ENCODE measurements around the gene CHSY1.

The CHSY1 gene

DNA sequence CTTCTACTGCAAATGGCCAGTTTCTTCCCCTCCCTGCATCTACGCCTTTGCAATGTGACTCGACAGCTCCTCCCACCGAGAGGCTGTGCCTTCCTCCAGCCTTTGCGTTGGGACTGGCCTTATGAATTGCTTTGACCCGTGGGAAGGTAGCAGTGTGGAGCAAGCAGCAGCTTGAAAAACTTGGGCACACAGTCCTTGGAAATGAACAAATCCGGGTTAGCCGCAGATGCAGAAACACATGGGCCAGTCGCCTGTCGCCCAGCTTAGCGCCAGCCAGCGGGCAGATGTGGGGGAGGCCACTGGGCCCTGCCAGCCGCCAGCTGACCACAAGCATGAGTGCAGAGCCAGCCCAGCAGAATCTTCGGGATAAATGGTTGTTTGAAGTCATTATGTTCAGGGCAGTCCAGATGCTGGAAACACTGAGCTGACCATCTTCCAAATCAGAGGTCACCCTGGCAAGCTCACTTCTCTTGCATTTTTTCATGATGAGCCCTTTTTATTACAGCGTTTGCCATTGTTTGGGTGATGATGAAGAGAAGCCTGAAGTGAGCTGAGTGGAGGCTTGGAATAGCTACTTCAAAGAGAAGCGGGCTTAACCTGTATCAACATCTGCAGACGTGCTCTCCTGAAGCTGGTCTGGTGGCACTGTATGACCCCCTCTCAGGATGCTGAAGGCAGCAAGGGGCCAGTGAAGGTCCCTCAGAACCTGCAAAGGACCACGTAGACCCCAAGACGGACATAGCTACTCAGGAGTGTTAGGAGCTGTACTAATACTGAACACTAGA lies 15.7 kb upstream of the CHSY1 start:
- DNase-seq (ENCODE audit: low spot score): no peak

DNA sequence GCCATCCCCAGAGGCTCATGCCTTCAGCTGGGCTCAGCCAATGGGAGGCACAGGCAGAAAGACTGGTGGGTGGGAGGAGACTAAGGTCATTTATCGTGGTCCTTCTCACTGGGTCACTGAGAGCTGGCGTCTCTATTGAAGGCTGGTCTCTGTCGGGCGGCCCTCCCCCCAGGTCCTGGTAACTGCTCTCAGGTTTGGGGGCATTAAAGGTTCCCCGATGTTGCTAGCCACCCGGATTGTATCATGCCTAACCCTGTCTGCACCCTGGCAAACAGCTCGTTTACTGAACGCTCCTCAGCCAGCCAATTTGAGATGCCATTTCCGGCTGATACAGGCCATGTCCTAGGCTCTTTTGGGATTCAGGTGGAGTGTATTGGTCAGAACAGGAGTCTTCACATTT lies 14.9 kb upstream of the CHSY1 start:
- DNase-seq (ENCODE audit: low spot score): no peak

DNA sequence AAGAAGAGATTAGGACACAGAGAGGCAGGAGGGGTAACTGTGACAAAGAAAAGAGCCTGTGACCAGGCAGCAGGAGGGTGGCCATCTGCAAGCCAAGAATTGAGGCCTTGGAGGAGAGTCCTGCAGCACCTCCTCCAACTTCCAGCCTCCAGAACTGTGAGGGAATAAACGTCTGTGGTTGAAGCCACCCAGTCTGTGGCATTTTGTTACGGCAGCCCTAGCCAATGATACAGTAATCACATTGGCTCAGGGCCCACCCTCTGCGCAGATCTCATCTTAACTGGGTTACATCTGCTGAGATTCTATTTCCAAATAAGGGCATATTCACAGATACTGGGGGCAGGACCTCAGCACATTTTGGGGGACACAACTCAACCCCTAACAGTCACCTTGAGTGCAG lies 14.2 kb upstream of the CHSY1 start:
- DNase-seq (ENCODE audit: low spot score): no peak

DNA sequence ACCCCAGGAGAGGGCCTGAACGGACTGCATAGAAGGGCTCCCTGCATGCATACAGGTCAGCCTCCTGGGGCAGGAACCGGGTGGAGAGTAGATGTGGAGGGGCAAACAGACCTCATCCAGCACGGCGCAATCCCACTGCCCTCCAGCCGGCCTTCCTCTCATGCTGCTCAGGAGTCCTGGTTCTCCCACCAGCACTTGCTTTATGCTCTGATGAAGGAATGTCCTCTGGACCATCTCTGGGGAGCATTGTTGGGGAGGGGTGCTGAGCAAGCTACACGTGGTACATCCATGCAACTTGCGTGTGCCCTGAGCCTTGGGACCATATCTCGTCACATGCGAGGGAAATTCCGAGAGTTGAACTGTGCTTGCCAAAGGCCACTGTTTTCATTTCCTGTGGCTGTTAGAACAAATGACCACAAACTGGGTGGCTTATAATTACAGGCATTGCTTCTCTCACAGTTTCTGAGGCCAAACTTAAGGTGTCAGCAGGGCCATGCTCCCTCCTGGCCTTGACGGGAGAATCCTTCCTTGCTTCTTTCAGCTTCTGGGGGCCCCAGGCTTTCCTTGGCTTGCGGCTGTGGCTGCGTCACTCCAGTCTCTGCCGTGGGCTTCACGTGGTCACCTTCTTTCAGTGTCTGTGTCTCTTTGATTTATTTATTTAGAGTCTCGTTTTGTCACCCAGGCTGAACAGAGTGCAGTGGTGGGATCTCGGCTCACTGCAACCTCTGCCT lies 13.2 kb upstream of the CHSY1 start:
- no peak for DNase-seq (ENCODE audit: low spot score)

DNA sequence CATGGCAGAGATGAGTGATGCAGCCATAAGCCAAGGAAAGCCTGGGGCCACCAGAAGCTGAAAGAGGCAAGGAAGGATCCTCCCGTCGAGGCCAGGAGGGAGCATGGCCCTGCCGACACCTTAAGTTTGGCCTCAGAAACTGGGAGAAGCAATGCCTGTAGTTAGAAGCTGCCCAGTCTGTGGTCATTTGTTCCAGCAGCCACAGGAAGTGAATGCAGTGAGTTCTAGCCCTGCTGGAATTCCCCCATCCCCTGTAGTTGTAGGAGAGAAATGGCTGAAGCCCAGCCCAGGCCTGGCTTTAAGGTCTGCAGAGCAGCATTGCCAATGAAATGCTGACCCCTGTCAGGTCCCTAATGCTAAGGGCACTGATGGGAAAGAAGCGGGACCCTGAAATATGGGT lies 12.2 kb upstream of the CHSY1 start:
- DNase-seq (ENCODE audit: low spot score): no peak

DNA sequence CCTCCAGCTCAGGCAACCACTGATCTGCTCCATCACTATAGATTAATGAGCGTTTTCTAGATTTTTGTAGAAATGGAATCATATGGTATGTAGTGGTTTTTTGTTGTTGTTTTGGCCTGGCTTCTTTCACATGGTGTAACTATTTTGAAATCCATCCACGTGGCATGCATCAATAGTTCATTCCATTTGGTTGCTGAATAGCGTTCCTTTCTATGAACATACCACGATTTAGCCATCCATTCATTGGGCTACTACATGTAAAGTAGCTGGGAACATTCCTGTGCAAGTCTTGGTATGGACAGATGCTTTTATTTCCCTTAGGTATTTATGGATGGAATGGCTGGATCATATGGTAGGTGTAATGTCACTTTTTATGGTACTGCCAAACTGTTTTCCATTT lies 10.7 kb upstream of the CHSY1 start:
- no peak for DNase-seq (ENCODE audit: low spot score)

DNA sequence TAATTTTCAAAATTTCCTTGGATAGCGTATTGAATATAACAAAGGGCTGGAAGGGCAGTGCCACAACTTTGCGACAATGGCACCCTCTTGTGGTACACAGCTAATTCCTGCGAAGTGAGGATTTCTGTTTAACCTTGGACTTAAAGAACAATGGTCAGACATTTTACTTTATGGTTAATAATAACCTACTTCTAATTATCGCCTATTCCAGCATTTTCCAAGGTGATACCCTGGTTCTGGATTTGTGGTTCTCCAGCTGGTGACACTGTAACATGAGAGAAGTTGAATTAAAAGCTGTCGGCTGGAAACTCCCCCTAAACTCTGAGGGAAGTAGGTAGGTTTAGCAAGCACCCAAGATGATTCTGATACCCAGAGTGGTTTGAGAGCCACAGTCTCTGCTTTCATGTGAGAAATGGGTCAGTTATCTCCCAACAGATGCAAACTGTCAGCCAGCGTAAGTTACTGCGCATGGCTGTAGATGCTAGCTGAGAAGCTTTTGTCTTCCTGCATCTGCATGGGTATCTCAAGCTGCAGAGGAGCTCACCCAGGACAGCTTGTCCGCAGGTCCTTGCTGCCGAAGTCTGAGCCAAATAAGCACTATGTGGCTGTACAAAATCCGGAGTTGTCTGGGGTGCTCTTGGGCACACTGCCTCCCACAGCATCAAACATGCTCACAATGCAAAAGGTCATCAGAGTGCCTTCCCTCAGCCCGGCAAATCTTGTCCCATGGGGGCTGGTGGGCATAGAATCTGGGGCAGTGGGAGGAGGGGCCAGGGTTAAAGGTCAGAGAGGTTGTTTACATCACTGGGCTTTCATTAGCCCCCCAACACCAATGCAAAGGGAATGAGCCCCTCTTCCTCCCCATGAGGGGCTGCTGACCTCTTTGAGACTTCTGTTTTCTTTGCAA lies 6.6 kb upstream of the CHSY1 start:
- DNase-seq (ENCODE audit: low spot score): peak; percentile 61

DNA sequence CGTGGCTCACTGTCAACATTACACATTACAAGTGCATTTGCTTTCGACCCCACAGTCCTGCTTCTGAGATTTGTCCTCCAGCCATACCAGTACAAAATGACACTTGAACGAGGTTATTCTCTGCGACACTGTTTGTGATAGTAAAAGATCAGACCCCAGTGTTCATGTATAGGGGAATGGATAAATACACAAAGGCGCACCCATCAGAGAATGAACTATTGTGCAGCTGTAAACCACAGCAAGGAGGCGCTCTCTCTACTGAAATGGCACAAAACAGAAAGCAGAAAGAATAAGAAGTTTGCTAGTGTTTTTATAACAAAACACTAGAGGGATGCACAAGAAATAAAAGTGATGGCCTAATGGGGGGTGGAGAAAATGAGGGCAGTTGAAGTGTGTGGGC lies 4.9 kb upstream of the CHSY1 start:
- DNase-seq (ENCODE audit: low spot score): no peak

DNA sequence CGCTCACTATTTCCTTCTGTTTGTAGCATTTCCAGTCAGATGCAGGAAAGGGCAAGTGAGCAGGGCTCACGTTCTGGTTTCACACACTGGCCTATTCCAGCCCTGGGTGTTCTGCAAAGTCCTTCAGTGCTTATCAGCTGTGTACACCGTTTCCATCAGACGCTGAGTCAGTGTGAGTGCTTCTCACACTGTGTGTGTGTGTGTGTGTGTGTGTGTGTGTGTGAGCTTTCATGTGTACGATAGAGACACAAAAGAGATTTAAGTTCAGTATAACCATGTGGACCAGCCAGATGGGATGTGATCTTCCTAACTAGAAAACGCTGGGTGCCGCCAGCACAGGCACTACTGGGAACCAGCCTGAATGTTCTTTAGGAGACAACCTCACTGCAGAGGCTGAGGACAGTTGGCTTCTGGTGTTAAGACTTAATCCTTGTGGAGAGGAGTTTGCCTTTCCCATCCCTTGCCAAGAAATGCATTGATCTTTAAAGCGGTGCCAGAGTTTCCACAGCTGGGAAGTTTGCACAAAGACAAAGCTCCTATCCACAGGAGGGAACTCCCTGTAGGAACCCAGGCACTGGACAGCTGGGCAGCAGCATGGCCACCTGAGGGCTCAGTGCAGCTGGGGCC lies 3.9 kb upstream of the CHSY1 start:
- no peak for DNase-seq (ENCODE audit: low spot score)

DNA sequence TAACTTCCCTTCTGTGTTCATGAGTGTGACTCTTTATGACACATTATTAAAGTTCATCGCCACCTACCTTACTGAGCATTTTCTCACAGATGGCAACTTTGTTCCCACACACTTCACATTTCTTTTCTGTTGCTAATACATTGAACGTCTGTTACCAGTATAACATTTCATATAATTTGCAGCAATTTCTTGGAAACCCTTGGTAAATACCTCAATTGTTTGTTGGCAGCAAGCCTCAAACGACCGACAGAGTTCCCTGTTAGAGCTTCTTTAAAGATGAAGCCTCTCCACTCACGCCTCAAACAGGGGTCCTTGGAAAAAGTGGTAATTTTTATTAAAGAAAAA lies 3.2 kb upstream of the CHSY1 start:
- DNase-seq (ENCODE audit: low spot score): no peak

DNA sequence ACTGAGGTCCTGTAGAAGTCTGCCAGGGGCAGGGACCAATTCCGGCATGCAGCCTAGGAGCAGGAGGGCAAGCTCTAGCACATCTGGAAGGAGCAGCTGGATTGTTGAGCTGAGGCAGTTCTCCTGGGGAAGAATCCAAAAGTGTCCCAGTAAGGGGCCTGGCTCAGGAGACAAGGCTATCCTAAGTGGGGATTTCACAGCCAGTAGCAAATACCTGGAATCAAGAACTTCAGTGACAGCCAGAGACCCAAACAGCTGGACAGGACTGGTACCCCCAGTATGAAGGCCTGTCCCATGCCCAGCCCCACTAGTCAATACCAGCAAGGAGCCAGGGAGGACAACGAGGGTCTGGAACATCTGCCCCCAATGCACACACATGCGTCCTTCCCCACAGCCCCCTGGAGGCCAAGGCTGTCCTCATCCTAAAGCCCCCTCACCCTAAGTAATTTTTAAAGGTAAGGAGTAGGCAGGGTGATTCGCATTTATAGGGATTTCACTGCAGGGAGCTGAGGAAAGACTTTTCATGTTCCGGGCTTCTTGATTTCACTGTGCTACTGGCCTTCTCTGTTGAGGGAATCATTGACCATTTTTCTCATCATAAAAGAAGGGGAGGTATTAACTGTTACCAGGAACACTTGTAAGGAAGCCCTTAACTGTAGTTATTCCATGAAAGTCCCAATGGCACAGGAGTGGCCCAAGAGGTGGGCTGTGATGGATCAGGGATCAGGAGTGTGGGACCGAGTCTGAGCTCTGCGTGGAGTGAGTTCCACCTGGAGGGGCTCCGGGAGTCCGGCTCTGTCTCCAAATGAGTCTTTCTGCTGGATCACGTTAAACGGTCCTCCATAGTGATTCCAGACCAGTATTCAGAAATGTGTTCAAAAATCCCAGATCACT lies 2.6 kb upstream of the CHSY1 start:
- no peak for DNase-seq (ENCODE audit: low spot score)

DNA sequence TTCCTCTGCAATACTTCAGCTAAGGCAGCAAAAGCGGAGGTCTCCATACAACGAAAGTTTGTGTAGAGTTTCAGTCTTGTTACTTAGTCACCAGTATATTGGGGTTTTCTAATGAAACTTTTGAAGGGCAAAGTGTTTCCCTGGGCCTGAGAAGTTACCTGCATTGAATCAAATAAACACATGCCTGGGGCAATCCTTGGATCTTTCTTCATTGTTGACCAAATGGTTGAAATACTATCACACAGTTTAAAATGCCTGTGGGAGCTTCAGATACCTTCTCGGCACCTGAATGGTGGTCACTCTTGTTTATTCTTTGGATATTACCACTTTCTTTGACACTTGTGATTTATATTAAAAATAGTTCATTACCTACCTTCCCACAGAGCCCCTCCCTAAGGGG lies 988 bp upstream of the CHSY1 start:
- DNase-seq (ENCODE audit: low spot score): no peak

DNA sequence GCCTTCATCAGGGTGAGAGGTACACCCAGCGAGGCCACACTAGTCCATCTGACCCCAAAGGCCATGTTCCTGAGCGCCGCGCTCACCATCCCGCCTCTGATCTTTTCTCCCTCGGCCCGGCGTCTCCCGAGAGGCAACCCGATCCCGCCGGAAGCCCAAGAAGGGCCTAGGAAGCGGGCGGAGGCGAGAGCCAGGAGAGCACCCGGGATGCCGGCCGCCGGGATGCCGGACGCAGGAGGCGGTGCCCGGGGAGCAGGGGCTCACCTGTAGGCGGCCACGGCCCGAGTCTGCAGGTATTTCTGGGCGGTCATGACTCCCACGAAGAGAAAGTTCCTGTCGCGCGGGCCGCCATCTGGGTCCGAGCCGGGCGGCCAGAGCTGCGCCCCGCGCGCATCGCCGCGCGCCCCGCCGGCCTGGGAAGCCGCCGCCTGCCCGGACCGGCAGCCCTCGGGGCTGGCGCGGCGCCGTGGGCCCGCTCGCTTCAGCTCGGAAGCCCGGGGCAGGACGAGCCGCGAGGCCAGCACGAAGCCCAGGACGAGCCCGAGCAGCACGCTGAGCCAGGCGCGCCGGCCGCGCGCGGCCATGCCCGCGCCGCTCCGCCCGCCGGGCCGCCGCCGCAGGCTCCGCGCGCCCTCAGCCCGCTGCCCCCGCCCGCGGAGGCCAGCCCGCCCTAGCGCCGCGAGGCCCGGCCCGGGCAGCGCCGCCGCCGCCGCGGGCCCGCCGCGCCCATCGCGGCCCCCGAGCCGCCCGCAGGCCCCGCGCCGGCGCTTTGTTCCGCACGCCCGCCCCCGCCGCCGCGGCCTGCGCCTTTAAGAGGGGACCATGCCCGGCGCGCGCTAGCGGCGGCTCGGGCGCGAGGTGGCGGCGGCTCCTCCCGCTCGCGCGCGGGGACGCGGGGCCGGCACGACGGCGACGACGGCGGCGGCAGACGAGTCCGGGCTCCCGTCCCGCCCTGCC lies 697 bp downstream of the CHSY1 start:
- peak; percentile 67 for DNase-seq (ENCODE audit: low spot score)

DNA sequence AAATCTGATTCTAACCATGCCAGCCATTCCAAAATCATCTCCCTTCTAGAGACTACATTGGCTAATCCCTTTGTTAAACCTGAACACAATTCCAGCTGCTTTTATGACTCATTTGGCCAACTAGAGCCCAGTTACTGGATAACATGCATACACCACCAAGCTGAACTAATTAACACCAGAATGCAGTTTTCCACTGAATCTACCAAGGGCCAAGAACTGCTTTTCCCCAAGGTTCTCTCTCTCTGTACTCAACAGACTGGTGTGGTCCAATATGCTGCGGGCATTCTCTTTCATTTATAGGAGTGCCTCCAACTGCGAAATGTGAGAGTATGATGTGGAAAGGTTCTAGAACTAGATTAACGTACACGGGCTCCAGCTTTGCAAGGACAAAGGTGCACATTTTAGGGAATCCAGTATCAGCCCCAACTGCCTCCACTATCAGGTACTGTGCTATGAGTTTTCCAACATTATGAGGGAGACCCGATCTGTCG lies 1.5 kb downstream of the CHSY1 start:
- no peak for DNase-seq (ENCODE audit: low spot score)

DNA sequence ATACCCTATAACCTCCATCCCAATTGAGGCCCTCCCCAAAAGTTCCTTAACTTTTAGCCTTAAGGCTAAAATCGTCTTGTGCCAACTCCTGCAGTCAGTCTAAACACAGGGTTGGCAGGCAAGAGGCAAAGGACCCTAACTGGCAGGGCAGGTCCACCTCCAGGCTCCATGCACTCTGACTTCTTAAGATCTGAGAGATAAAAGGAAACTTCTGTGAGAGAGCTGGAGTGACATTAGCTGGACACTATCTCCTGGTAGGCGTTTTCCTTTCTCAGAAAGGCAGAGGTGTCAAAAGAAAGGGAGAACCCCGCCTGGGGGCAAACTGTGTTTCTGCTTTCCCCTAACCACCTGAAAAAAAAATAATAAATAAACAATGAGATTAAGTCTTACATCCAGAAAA lies 3.6 kb downstream of the CHSY1 start:
- DNase-seq (ENCODE audit: low spot score): no peak

DNA sequence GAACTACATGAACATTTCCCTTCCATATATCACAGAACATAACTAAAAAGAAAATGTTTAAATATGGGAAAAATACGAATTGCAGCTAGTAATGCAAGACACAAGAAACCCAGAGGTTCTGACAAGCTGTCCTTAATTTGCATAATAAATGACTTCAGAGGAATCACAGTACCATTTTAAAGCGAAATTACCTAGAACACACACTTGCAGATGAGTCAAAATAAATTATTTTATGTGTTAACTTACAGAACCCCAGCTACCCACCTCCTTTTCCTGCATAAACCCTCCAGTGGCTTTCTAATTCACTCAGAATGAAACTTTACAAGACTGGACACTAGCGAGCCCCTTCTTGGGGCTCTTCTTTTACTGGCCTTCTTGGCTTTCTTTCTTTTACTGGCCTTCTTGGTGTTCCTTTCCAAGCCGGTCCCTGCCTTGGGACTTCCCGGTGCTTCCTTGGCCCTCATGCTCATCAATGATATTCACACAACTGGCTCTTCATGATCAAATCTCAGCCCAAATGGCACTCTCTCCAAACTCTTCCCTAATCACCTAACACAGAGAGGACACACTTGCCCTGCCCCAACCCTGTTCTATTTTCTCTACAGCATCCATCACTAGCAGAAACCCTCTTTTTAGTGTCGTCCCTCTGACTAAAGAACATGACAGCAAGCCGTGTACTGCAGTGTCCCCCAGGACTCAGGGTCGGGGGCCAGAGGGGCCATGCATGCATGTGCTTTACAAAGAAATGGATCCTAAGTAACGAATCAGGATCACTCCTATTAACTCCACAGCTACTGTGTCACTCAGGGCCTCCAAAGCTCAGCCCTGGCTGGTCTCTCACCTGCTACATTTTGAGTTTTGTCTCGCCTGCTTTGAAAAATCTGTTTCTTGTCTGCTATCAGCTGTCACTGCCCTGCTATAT lies 4.8 kb downstream of the CHSY1 start:
- no peak for DNase-seq (ENCODE audit: low spot score)

DNA sequence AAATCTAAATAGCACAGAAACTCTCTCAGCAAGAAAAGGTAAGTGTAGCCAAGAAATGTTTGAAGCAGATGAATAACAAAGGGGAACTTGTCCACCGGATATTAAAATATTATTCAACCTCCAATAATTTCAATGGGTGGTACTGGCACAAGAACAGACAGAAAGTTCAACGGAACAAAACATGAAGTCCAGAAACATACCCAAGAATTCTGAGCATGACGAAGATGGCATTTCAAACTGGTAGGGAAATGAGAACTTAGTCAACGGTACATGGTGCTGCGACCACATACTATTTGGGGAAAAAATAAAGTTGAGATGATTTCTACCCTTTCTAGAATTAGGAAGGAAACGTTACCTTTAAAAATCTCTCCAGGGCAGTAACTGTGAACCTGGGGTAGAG lies 5.5 kb downstream of the CHSY1 start:
- no peak for DNase-seq (ENCODE audit: low spot score)

DNA sequence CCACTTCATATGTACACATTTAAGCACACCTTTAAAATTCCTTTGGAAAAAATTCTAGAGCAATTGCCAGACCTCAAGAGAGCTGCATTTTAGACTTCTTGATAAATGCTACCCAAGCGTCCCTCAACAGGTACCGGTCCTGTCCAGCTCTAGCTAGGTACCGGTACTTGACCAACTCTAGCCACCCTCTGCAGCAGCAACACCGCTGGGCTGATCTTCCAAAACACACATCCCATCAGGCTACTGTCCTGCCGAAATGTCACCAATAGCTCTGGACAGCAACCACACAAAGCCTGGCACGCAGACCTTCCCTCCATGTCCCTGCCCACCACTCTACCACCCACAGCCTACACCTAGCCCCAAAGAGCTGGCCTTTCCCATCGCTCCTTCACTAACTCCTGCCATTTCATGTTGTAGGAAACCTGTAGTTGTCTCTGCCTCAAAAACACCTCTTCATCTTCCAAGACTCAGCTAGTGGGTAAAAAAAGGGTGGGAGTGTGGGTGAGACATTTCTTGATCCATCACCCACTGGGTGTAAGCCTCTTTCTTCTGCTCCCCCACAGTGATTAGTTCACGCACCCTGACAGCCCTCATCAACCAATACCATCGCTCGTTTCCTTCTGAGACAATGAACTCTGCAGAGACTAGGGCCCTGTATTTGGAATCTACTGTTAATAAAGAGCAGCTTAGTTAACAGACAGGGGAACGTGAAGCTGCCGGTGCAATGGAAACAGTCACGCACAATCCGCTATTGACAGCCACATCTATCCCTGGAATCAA lies 6.8 kb downstream of the CHSY1 start:
- no peak for DNase-seq (ENCODE audit: low spot score)

All from HuH-7.5 (cell line).